HG03354 (cell line): ENCODE measurements around the gene RTP5.
"Not testable (repeated sequence)": the region's sequence is repeated elsewhere in the genome, so short reads cannot be mapped to it uniquely, and the experiment has no call there.

Experiments used
- ATAC-seq: cut with Tn5 transposase; IDR thresholded peaks from one replicate; pipeline ENCODE4 v1.9.1; 2021; ENCODE audit warnings: mild to moderate bottlenecking; ENCODE audit not compliant: unreplicated experiment, poor library complexity, severe bottlenecking

Gene RTP5

GRCh38 chr2:241897231-241897916 lies 27.8 kb downstream of the RTP5 start:
- ATAC-seq = no peak

- ATAC-seq = no peak
Measured at GRCh38 chr2:241898463-241899270, 29.1 kb downstream of the RTP5 start.

- no peak for ATAC-seq
Measured at GRCh38 chr2:241900251-241901017, 30.9 kb downstream of the RTP5 start.

- no peak for ATAC-seq
Measured at GRCh38 chr2:241901018-241901380, 31.5 kb downstream of the RTP5 start.

GRCh38 chr2:241901500-241902351 lies 32.2 kb downstream of the RTP5 start:
- ATAC-seq = no peak

- no peak for ATAC-seq
Measured at GRCh38 chr2:241902357-241902991, 32.9 kb downstream of the RTP5 start.

GRCh38 chr2:241903121-241904010 lies 33.8 kb downstream of the RTP5 start:
- ATAC-seq = no peak

GRCh38 chr2:241904011-241904718 lies 34.6 kb downstream of the RTP5 start:
- no peak for ATAC-seq

- no peak for ATAC-seq
Measured at GRCh38 chr2:241904791-241905710, 35.5 kb downstream of the RTP5 start.

GRCh38 chr2:241905716-241906377 lies 36.3 kb downstream of the RTP5 start:
- no peak for ATAC-seq

GRCh38 chr2:241906378-241906770 lies 36.8 kb downstream of the RTP5 start:
- ATAC-seq = not testable (repeated sequence)

GRCh38 chr2:241906826-241907570 lies 37.5 kb downstream of the RTP5 start:
- ATAC-seq = no peak

- ATAC-seq = not testable (repeated sequence)
Measured at GRCh38 chr2:241907831-241908230, 38.3 kb downstream of the RTP5 start.

GRCh38 chr2:241908686-241909420 lies 39.3 kb downstream of the RTP5 start:
- ATAC-seq = no peak

GRCh38 chr2:241909769-241910168 lies 40.2 kb downstream of the RTP5 start:
- no peak for ATAC-seq
